ENCODE data around the gene RASEF.

DNA sequence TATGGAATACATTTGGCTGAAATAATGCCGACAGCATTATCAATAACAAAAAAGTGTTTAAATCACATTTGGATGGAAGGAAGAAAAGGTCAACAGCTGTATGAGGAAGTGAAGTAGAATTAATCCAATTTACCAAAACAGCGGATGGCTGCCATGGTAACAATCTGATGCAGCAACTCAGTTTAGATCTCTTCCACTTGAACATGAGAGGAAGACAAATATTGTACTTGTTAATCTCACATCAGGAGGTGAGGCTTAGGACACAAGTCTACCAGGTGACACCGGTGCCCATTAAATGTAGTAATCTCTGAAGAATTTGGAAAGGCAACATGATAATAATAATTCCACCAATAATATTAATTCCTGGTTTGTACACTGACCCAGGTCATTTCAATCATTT is 2.4 kb downstream of the RASEF start:
- no peak for TF ChIP-seq POLR2AphosphoS5 (IDR thresholded peaks at IDR 0.05; ENCODE audit: low read depth, low read length)
- TF ChIP-seq POLR2A (IDR thresholded peaks at IDR 0.05; ENCODE audit: low read depth, low read length): no peak
- no peak for TF ChIP-seq TAF1 (IDR thresholded peaks at IDR 0.05; ENCODE audit: borderline replicate concordance, low read depth, low read length)

Data from GM12892 (cell line).